Activated CD4-positive, alpha-beta T cell treated with anti-CD3 and anti-CD28 coated beads, Interleukin-2, amount 50 U/mL, for 4 hours (primary cell): ENCODE results near the gene GRAP2.
"Not testable (repeated sequence)": the region's sequence is repeated elsewhere in the genome, so short reads cannot be mapped to it uniquely, and the experiment has no call there.

Source experiments
- DNase-seq, 2 experiments: peaks; one replicate each; pipeline ENCODE4 v3.0.0-alpha.2; 2020

The GRAP2 gene

GRCh38 chr22:39900306-39901227 is at the start of gene GRAP2:
Gene GRAP2, plus strand, starts transcription at chr22:39901084. Its CDS starts 46,023 bp downstream, at chr22:39947107.
- DNase-seq: peak; percentile 51 to 54

GRCh38 chr22:39851606-39852315 is 49.1 kb upstream of the GRAP2 start:
- DNase-seq: no peak

- DNase-seq: no peak
These were observed 48.1 kb upstream of the GRAP2 start for GRCh38 chr22:39852799-39853198.

- DNase-seq: no peak
These were observed 44.3 kb upstream of the GRAP2 start for GRCh38 chr22:39856588-39856987.

GRCh38 chr22:39859903-39860588 is 40.8 kb upstream of the GRAP2 start:
- no peak for DNase-seq

- no peak for DNase-seq
These were observed 32.1 kb upstream of the GRAP2 start for GRCh38 chr22:39868741-39869140.

GRCh38 chr22:39869797-39870196 is 31.1 kb upstream of the GRAP2 start:
- not testable (repeated sequence) for DNase-seq

GRCh38 chr22:39871008-39871798 is 29.7 kb upstream of the GRAP2 start:
- DNase-seq: no peak

GRCh38 chr22:39872548-39872947 is 28.3 kb upstream of the GRAP2 start:
- DNase-seq: no peak

- DNase-seq: peak; percentile 10
These were observed 26.9 kb upstream of the GRAP2 start for GRCh38 chr22:39873965-39874364.

- not testable (repeated sequence) for DNase-seq
These were observed 25.6 kb upstream of the GRAP2 start for GRCh38 chr22:39875176-39875885.

- DNase-seq: no peak
These were observed 23.6 kb upstream of the GRAP2 start for GRCh38 chr22:39877079-39877845.

GRCh38 chr22:39880722-39881121 is 20.2 kb upstream of the GRAP2 start:
- DNase-seq: no peak

GRCh38 chr22:39883057-39883456 is 17.8 kb upstream of the GRAP2 start:
- no peak for DNase-seq

- DNase-seq: not testable (repeated sequence)
These were observed 11.0 kb upstream of the GRAP2 start for GRCh38 chr22:39889924-39890323.

GRCh38 chr22:39893526-39893925 is 7.4 kb upstream of the GRAP2 start, which contains the start of gene ENTHD1:
Gene ENTHD1, minus strand, starts transcription at chr22:39893760. Its CDS starts 6,012 bp downstream, at chr22:39887748.
- no peak for DNase-seq

GRCh38 chr22:39894554-39895092 is 6.3 kb upstream of the GRAP2 start:
- DNase-seq: no peak

GRCh38 chr22:39895682-39896081 is 5.2 kb upstream of the GRAP2 start:
- no peak for DNase-seq

GRCh38 chr22:39896313-39896996 is 4.4 kb upstream of the GRAP2 start:
- no peak for DNase-seq

GRCh38 chr22:39897841-39898240 is 3.0 kb upstream of the GRAP2 start:
- no peak for DNase-seq
